ENCODE measurements around the gene CCNH.

DNA sequence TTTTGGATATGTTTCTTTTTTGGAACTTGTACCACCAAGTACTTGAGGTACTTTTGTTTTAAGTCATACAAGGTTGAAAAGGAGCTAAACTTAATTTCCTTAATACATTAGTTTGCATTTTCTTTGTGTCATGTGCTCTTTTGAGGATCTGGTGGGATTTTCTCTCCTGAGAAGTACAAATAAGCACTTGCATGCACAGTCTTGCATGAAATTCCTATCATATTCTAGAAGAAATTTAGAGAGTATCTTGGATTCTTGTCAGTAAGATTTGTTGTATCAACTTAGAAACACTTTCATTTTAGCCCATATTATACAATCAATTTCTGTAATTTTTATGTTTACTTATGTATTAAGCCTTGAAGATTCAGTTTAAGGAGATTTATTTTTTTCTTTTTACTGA is 64.9 kb downstream of the CCNH start:
- TF ChIP-seq, protein P1, sequence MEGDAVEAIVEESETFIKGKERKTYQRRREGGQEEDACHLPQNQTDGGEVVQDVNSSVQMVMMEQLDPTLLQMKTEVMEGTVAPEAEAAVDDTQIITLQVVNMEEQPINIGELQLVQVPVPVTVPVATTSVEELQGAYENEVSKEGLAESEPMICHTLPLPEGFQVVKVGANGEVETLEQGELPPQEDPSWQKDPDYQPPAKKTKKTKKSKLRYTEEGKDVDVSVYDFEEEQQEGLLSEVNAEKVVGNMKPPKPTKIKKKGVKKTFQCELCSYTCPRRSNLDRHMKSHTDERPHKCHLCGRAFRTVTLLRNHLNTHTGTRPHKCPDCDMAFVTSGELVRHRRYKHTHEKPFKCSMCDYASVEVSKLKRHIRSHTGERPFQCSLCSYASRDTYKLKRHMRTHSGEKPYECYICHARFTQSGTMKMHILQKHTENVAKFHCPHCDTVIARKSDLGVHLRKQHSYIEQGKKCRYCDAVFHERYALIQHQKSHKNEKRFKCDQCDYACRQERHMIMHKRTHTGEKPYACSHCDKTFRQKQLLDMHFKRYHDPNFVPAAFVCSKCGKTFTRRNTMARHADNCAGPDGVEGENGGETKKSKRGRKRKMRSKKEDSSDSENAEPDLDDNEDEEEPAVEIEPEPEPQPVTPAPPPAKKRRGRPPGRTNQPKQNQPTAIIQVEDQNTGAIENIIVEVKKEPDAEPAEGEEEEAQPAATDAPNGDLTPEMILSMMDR (conservative IDR thresholded peaks at IDR 0.05) = no peak
- no peak for TF ChIP-seq ZFX (IDR thresholded peaks at IDR 0.05)
